K562 (cell line): Measurements from ENCODE around the gene USH1G. TPM values are rescaled to one million over a fixed set of nuclear protein-coding genes. Genes with fewer than 3 reads are reported as not detected.

Experiments used
- ATAC-seq: fragments of 200-7000 bp; cut with Tn5 transposase; 3 replicates; pipeline ENCODE4 v1.9.1; 2020; ENCODE audit warnings: moderate library complexity
- BruUV-seq: library from RNA; stranded (reverse); fragments of 400-500 nt; replicated peaks from 2 replicates; lab custom pipeline; 2021; lab: Mats Ljungman, UMichigan
- CTCF ChIA-PET: fragments of 300-600 bp; formaldehyde crosslinking; extraction: SDS; loops from one replicate; lab custom pipeline; 2021; ENCODE audit warnings: low intra/inter-chr PET ratio; lab: Yijun Ruan, JAX
- POLR2A ChIA-PET: fragments of 300-600, 350-650 bp; sonication (Branson Sonifier 250); formaldehyde crosslinking; extraction: SDS; loops from one replicate; lab custom pipeline; 2021; ENCODE audit warnings: antibody characterized with exemption, inconsistent platforms; lab: Yijun Ruan, JAX
- DNase-seq, 4 experiments: peaks; one replicate each; pipeline versions ENCODE4 v3.0.0 to v3.0.0-alpha.2; 2011 to 2018; ENCODE audit warnings: low spot score in 3 of 4, mixed read lengths in 3 of 4; ENCODE audit errors: extremely low read depth in 1 of 4
- FAIRE-seq: peaks from 2 replicates; lab custom pipeline; 2011; peaks lifted over from hg19 to GRCh38; lab: Jason Lieb, UNC
- H2AFZ ChIP-seq: 2 replicates; pipeline ENCODE4 v1.6.0; 2011; ENCODE audit warnings: low read depth, low read length, control low read depth, inconsistent platforms
- H3K27ac ChIP-seq: fragments of 200-600 bp; 3 replicates; pipeline ENCODE4 v1.8.0; 2011; ENCODE audit warnings: low read depth, mild to moderate bottlenecking, control low read depth, inconsistent platforms, low read length, moderate library complexity, mixed read lengths; ENCODE audit errors: extremely low read depth
- H3K27me3 ChIP-seq, 2 experiments: fragments of 300-600 bp in 1 of 2; 2 replicates in 1 of 2; 3 replicates in 1 of 2; pipeline versions ENCODE4 v1.6.0 to v1.8.0; 2011; ENCODE audit warnings: inconsistent platforms in 2 of 2, low read length in 2 of 2, mild to moderate bottlenecking in 1 of 2, mixed read lengths in 1 of 2, moderate library complexity in 1 of 2; ENCODE audit not compliant: control insufficient read depth in 2 of 2, insufficient read depth in 2 of 2
- H3K36me3 ChIP-seq: fragments of 300-600 bp; 3 replicates; pipeline ENCODE4 v1.8.0; 2011; ENCODE audit warnings: mild to moderate bottlenecking, low read length, inconsistent platforms; ENCODE audit not compliant: control insufficient read depth, insufficient read depth
- H3K4me1 ChIP-seq, 2 experiments: fragments of 200-600 bp in 1 of 2; replicated peaks in 1 of 2; 2 replicates in 1 of 2; 3 replicates in 1 of 2; pipeline versions ENCODE4 v1.5.1 to v1.8.0; 2011; ENCODE audit warnings: inconsistent platforms in 2 of 2, low read length in 2 of 2, mild to moderate bottlenecking in 1 of 2, mixed read lengths in 1 of 2, moderate library complexity in 1 of 2; ENCODE audit not compliant: control insufficient read depth in 2 of 2, insufficient read depth in 2 of 2
- H3K4me2 ChIP-seq: 2 replicates; pipeline ENCODE4 v1.6.1; 2011; ENCODE audit warnings: low read length, control low read depth, inconsistent platforms, mixed read lengths; ENCODE audit not compliant: insufficient read depth
- H3K4me3 ChIP-seq: fragments of 200-600 bp; sonication (generic), shearing (Covaris generic); 2 replicates; pipeline ENCODE4 v1.5.1; 2016; ENCODE audit warnings: control low read depth, inconsistent platforms
- H3K79me2 ChIP-seq: fragments of 200-600 bp; 3 replicates; pipeline ENCODE4 v1.8.0; 2011; ENCODE audit warnings: low read length, inconsistent platforms; ENCODE audit not compliant: control insufficient read depth, insufficient read depth
- H3K9ac ChIP-seq, 2 experiments: 2 replicates each; pipeline versions ENCODE4 v1.6.0 to v1.6.1; 2011; ENCODE audit warnings: low read depth in 2 of 2, low read length in 2 of 2, control low read depth in 1 of 2, inconsistent platforms in 1 of 2, mild to moderate bottlenecking in 1 of 2, mixed read lengths in 1 of 2; ENCODE audit not compliant: insufficient read depth in 1 of 2
- H3K9me1 ChIP-seq: one replicate; pipeline ENCODE4 v1.6.0; 2011; ENCODE audit warnings: inconsistent platforms, mild to moderate bottlenecking, low read length, moderate library complexity; ENCODE audit not compliant: control insufficient read depth, insufficient read depth
- H3K9me3 ChIP-seq: replicated peaks from 2 replicates; pipeline ENCODE4 v1.5.1; 2011; ENCODE audit warnings: low read depth, low read length, inconsistent platforms; ENCODE audit not compliant: control insufficient read depth, insufficient read depth
- H4K20me1 ChIP-seq: replicated peaks from 2 replicates; pipeline ENCODE4 v1.6.1; 2011; ENCODE audit warnings: low read length, inconsistent platforms, mixed read lengths; ENCODE audit not compliant: control insufficient read depth, insufficient read depth
- FOS ChIP-seq: IDR thresholded peaks from 3 replicates; pipeline ENCODE4 v1.6.1; 2011; ENCODE audit not compliant: insufficient read length; ENCODE audit errors: extremely low read depth
- HIVEP1 ChIP-seq: fragments of 250-450 bp; sonication (Bioruptor Pico); IDR thresholded peaks from 2 replicates; pipeline ENCODE4 v1.4.0; 2020; ENCODE audit warnings: mild to moderate bottlenecking
- PCBP1 ChIP-seq: fragments of 200-400 bp; formaldehyde crosslinking; IDR thresholded peaks from 2 replicates; pipeline ENCODE4 v1.6.1; 2018; ENCODE audit warnings: mild to moderate bottlenecking, low read depth, low read length; ENCODE audit not compliant: poor library complexity, severe bottlenecking
- PML ChIP-seq: IDR thresholded peaks from 2 replicates; pipeline ENCODE4 v1.6.1; 2012; ENCODE audit warnings: low read length, inconsistent platforms
- POLR2G ChIP-seq: fragments of 200-400 bp; formaldehyde crosslinking; IDR thresholded peaks from 2 replicates; pipeline ENCODE4 v1.6.1; 2017; ENCODE audit warnings: low read depth, mild to moderate bottlenecking, antibody characterized with exemption, low read length, moderate library complexity
- SAP30 ChIP-seq: fragments of 200-600 bp; sonication (generic); IDR thresholded peaks from 2 replicates; pipeline ENCODE4 v1.6.1; 2012; ENCODE audit warnings: borderline replicate concordance, low read depth, mild to moderate bottlenecking, moderate library complexity, low read length, control low read depth, inconsistent platforms; ENCODE audit not compliant: insufficient read depth, poor library complexity, severe bottlenecking
- SETDB1 ChIP-seq: IDR thresholded peaks from one replicate; pipeline ENCODE4 v1.6.1; 2012; ENCODE audit warnings: low read length, control low read depth, inconsistent platforms
- ZNF316 ChIP-seq: fragments of 450-650 bp; IDR thresholded peaks from 2 replicates; pipeline ENCODE4 v1.6.1; 2016
- ZNF717 ChIP-seq: fragments of 250-450 bp; sonication (Bioruptor Pico); IDR thresholded peaks from 2 replicates; pipeline ENCODE4 v1.5.0; 2021
- WGBS: fragments of 100-300 bp; shearing (Covaris generic); methylation state at CpG from one replicate; pipeline ENCODE4 v1.1.6; 2016; ENCODE audit warnings: low coverage, mixed read lengths; ENCODE audit not compliant: insufficient coverage; ENCODE audit errors: missing lambda C conversion rate; 5-methylcytosine and 5-hydroxymethylcytosine counted together
- in situ Hi-C: fragments of 300-500 bp; cut with MboI; formaldehyde crosslinking; loops from 4 replicates; pipeline ENCODE4 v1.15.0; 2018; ENCODE audit warnings: inconsistent platforms, mixed read lengths
- intact Hi-C: fragments of 100-400 bp; cut with micrococcal nuclease; formaldehyde crosslinking; loops from 2 replicates; pipeline ENCODE4 v1.14.2; 2022
- polyA plus RNA-seq, 8 experiments: library from polyadenylated mRNA; depleted of rRNA in 4 of 8; stranded (reverse) in 5 of 8; unstranded in 3 of 8; fragments of >200 nt; fragmentation: Nextera tagmentation in 2 of 8; fragmentation: Illumina TruSeq in 1 of 8; extraction: Ambion mirVana in 2 of 8; extraction: Trizol in 1 of 8; gene quantifications; 2 replicates each; pipeline versions ENCODE4 v1.2.1 to v1.2.3, GENCODE V29; 2011 to 2014; ENCODE audit warnings: inconsistent platforms in 1 of 8, missing spikeins in 1 of 8
- total RNA-seq, 7 experiments: library from RNA; depleted of rRNA in 6 of 7; stranded (reverse); fragments of >200 nt in 6 of 7; fragmentation: Illumina TruSeq in 2 of 7; extraction: Trizol in 2 of 7; gene quantifications; 2 replicates each; pipeline versions ENCODE4 v1.2.1 to v1.2.3, GENCODE V29; 2011 to 2021; ENCODE audit warnings: low replicate concordance in 1 of 7
- TF ChIP-seq, protein P1 (sequence below), 2 experiments: fragments of 450-650 bp; IDR thresholded peaks; 2 replicates each; pipeline ENCODE4 v1.6.1; 2016; ENCODE audit warnings: mild to moderate bottlenecking in 2 of 2, borderline replicate concordance in 1 of 2, low read depth in 1 of 2, moderate library complexity in 1 of 2
- TF ChIP-seq, protein P2 (sequence below), 2 experiments: fragments of 200-800 bp in 1 of 2; sonication (Bioruptor generic) in 1 of 2; sonication (generic) in 1 of 2; formaldehyde crosslinking in 1 of 2; IDR thresholded peaks in 1 of 2; conservative IDR thresholded peaks in 1 of 2; 2 replicates each; pipeline versions ENCODE4 v1.5.0 to v1.6.1; 2016 to 2020; ENCODE audit warnings: missing compliant biosample characterization in 1 of 2, missing genetic modification characterization in 1 of 2, missing genetic modification reagents in 1 of 2

USH1G gene
- total and polyA plus RNA-seq, 9 of the 15 experiments (the other 6 are each of a cell fraction or from before 2014, with no cell fraction given) = 0.22 to 1.00 (median 0.64) TPM; not detected in 2

GRCh38 chr17:74879308-74879707 is 43.7 kb downstream of the USH1G start (continued):
- TF ChIP-seq POLR2G = no peak
- no peak for TF ChIP-seq SAP30
- TF ChIP-seq SETDB1 = no peak
- no peak for TF ChIP-seq FOS

DNA sequence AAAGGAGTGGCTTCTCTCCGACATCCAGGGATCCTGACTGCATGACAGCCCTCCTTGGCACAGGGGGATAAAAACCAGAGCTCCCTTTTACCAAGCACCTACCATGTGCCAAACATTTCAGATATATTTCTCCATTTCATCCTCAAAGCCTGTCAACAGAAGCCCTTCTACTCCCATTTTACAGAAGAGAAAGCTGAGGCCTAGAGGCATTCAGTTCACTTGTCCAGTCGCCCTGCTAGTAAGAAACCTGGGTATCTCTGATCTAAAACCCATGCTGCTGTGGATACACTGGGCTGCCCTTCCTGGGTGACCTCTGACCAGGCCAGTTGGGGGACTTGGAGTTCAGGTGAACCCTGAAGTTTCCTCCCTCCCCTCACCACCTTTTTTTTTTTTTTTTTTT is 44.4 kb downstream of the USH1G start:
- no peak overlapping the region for H3K27ac ChIP-seq
- ChIA-PET POLR2A (interaction anchor here (0.6 to 2.7 kb wide), 5 partner anchors 9 to 147 kb away, joined by 3 to 7 read pairs (median 4); no protein-coding TSS in a partner anchor), CTCF (no interaction called here)
- FAIRE-seq = no peak
- no peaks in the 10 kb centered on the region for H3K36me3 ChIP-seq
- in situ Hi-C loops (no loop called here), intact Hi-C loops (loop anchor here (10.0 kb wide), 1 partner anchor 156 kb away; no protein-coding TSS in a partner anchor)
- peak overlapping the region; percentile 84 for H2AFZ ChIP-seq
- H4K20me1 ChIP-seq = no peaks in the 10 kb centered on the region
- H3K79me2 ChIP-seq = peaks cover 3% of the 10 kb centered on the region; the same call in 2 of the 3 replicates
- H3K27me3 ChIP-seq = no peaks in the 10 kb centered on the region
- no peaks in the 10 kb centered on the region for H3K9me1 ChIP-seq
- no TSS peak for BruUV-seq
- ATAC-seq = no peak
- WGBS = 78% methylated on average over 1 of the region's 2 CpGs
- no peak overlapping the region for H3K4me3 ChIP-seq
- H3K9me3 ChIP-seq = no peaks in the 10 kb centered on the region
- H3K9ac ChIP-seq = peak overlapping the region in 1 of 2 experiments; percentile 88; a peak in 1 of 4 replicates
- peak overlapping the region; percentile 53 for H3K4me2 ChIP-seq
- no peak for DNase-seq
- peaks cover 45 to 46% of the 10 kb centered on the region in 2 experiments for H3K4me1 ChIP-seq
- TF ChIP-seq PCBP1 (no peak), ZNF316 (no peak), ZNF717 (CRISPR knock-in tag) (no peak), PML (no peak), HIVEP1 (CRISPR knock-in tag) (no peak)
- TF ChIP-seq, protein P1, sequence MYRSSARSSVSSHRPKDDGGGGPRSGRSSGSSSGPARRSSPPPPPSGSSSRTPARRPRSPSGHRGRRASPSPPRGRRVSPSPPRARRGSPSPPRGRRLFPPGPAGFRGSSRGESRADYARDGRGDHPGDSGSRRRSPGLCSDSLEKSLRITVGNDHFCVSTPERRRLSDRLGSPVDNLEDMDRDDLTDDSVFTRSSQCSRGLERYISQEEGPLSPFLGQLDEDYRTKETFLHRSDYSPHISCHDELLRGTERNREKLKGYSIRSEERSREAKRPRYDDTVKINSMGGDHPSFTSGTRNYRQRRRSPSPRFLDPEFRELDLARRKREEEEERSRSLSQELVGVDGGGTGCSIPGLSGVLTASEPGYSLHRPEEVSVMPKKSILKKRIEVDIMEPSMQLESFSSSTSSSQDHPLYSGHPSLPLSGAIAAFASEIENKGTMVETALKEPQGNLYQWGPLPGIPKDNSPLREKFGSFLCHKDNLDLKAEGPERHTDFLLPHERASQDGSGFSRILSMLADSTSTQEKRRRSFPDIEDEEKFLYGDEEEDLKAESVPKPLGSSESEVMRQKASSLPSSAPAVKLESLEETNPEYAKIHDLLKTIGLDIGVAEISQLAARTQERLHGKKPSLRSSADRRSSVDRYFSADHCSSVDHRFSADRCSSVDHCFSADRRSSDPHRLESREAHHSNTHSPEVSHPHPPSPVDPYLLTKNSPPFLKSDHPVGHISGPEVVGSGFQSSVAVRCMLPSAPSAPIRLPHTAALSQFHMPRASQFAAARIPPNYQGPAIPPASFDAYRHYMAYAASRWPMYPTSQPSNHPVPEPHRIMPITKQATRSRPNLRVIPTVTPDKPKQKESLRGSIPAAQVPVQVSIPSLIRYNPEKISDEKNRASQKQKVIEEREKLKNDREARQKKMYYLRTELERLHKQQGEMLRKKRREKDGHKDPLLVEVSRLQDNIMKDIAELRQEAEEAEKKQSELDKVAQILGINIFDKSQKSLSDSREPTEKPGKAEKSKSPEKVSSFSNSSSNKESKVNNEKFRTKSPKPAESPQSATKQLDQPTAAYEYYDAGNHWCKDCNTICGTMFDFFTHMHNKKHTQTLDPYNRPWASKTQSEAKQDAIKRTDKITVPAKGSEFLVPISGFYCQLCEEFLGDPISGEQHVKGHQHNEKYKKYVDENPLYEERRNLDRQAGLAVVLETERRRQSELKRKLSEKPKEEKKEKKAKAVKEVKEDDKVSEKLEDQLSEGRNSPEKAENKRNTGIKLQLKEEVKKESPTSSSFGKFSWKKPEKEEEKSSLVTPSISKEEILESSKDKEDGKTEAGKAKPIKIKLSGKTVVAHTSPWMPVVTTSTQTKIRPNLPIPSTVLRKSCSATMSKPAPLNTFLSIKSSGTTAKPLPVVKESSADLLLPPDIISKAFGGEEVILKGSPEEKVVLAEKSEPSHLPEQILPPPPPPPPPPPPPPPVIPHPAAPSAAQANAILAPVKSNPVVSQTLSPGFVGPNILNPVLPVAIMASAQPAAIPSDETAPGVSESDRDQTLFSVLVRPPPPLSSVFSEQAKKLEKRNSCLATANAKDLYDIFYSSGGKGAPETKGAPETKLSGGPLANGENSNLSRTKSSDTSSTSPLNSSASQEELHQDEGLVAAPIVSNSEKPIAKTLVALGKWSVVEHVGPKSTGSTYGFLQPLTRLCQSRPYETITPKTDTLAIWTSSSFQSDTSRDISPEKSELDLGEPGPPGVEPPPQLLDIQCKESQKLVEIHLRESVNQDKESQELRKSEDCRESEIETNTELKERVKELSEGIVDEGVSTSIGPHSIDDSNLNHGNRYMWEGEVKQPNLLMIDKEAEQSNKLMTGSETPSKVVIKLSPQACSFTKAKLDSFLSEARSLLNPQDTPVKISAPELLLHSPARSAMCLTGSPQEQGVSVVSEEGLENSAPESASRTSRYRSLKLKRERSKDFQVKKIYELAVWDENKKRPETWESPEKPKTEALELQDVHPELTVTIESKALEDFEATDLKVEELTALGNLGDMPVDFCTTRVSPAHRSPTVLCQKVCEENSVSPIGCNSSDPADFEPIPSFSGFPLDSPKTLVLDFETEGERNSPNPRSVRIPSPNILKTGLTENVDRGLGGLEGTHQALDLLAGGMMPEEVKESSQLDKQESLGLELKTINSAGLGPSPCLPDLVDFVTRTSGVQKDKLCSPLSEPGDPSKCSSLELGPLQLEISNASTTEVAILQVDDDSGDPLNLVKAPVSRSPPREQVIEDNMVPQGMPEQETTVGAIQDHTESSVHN (IDR thresholded peaks at IDR 0.05; ENCODE audit: borderline replicate concordance in 1 of 2, low read depth in 1 of 2) = no peak
- TF ChIP-seq, protein P2, sequence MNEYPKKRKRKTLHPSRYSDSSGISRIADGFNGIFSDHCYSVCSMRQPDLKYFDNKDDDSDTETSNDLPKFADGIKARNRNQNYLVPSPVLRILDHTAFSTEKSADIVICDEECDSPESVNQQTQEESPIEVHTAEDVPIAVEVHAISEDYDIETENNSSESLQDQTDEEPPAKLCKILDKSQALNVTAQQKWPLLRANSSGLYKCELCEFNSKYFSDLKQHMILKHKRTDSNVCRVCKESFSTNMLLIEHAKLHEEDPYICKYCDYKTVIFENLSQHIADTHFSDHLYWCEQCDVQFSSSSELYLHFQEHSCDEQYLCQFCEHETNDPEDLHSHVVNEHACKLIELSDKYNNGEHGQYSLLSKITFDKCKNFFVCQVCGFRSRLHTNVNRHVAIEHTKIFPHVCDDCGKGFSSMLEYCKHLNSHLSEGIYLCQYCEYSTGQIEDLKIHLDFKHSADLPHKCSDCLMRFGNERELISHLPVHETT (CRISPR knock-in tag; conservative IDR thresholded peaks at IDR 0.05 in 1 of 2, IDR thresholded peaks at IDR 0.05 in 1 of 2) = no peak
